GM19035 (cell line): ENCODE measurements around the gene TUBGCP3.

ENCODE experiments used
- ATAC-seq: cut with Tn5 transposase; IDR thresholded peaks from one replicate; pipeline ENCODE4 v1.9.1; 2021; ENCODE audit not compliant: unreplicated experiment

Gene TUBGCP3

DNA sequence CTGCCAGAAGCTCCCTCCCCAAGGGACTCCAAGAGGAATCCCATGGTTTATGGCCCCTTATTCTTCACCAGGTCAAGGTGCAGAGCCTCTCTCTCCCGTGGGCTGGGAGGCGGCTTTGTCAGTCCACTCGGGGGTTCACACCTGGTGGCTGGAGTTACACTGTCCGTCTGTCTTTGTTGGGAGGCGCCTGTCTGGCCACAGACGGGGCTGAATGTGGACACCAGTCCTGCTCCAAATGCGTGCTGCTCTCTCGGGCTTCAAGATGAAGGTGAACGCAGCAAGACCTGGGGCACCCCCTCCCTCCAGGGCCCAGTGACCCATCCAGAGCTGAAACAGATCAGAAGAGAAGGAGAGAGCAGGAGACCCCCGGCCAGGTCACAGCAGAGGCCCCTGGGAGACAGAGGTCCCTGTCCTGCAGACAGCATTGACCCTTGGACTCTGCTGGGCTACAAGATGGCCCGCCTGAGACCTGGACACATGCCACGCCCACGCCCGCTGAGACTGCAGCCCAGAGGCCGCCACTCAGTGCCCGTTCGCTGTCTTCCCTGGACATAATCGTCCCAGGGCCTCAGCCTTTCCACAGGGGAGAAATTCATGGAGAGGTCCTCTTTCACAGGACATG is 29.9 kb upstream of the TUBGCP3 start:
- ATAC-seq, result no peak

DNA sequence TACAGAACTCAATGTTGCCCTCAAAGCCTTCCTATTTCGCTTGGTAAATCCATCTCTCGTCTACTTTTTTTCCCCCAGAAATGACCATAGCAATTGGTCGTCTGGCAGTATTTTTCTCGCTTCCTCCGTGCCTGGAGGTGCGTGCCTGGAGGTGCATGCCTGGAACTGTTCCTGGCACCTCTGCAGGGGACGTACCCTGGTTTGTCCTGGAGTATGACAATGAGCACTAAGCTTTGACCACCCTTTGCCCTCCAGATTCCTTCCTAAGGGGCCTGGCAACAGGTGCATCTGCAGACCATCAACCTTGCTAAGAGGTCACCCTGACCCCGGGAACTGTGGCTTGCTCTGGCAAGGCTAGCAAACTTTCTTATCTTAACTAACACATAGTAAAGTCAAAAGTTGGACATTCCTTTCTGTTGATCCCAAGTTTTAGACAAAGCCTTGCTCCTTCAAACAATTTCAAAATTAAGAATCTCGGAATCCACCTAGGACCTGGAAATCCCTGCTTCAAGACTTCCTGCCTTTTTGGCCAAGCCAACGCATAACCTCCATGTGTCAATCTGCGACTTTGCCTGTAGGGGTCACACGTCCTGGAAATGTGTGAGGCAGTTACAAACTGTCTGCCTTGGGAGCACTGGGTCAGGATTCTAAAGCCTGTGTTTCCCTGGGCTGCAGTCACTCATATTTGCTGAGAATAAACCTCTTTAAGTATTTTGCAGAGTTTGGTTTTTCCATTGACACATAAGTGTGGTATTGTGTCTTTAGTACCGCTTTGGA is 28.8 kb upstream of the TUBGCP3 start:
- ATAC-seq, result no peak

DNA sequence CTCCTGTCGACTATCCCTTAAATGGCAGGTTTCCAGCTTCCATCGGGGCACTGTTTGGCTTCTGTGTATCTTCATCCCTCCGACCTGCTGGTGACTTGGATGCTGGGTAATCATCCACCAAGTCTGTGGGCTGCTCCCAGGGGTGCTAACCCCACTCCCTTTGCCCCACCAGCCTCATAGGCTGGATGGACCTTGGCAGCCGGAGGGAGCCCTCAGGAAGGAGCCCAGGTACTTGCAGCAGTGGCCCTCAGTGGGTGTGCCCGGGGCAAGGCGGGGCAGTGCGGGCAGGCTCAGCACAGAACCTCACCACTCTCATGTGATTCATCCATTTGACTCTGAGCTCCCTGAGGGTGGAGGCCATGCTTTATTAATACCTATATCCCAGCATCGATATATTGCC is 27.4 kb upstream of the TUBGCP3 start:
- no peak for ATAC-seq

DNA sequence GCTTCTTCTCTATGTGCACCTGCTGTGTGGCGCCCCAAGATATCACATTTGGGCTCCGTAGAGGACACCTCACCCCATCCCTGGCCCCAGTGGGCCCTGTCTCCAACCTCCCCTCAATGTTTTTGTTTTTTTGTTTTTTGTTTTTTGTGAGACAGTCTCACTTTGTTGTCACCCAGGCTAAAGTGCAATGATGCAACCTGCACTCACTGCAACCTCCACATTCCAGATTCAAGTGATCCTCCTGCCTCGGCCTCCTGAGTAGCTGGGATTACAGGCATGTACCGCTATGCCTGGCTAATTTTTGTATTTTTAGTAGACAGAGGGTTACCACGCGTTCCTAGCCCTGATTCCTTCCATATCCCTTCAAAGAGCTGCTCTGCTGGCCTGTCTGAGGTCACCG is 26.9 kb upstream of the TUBGCP3 start:
- no peak for ATAC-seq

DNA sequence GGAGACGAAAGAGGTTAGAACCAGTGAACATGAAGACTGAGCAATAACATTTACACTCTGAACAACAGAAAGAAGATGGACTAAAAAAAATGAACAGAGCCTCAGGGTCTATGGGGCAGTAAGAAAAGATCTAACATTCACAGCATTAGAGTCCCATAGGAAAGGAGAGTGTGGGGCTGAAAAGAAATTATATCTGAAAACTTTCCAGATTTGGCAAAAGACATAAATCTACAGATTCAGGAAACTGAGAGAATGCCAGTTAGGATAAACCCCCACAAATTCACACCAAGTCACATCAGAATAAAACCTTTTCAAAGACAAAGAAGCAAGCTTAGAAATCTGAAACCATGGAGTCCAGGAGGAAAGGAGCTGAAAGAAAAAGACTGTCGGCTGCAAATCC is 20.3 kb upstream of the TUBGCP3 start:
- no peak for ATAC-seq

DNA sequence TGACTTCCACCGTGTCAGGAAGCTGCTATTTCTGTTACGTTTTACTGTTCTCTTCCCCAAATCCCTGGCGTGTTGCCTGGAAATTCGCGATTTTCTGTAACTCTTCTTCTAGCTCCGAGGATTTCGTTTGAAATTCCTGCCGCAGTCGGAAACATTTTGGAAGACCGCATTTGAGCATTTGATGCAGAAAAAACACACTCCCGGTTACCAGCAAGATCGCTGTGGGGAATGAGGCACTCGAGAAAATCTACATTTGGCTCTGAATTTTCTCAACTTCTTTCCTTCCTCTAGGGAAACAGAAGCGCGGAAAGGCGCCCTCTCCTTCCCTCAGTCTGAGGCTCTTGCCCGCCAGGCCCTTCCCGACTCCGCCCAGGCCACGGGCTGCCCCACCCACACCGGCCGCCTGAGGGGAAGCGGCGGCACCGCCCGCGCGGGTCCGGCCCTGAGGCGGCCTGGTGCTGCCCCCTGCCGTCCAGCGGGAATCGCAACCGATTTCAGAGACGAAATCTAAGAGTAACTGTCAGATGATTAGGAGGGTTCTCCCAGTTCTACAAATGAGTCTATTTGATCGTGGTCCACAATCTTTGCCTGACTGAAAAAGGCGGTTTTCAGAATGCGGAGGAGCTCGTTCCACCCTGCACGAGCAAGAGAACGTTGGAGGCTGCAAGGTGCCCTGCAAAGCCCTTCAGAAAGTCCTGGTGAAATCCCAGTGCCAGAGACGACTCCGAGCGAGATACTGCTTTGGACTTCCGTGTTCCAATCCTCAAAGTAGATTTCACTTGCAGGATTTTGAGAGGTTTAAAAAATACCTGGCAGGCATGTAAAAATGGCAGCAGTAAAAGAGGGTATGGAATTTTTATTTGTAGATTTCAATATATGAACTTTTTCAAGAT is 18.4 kb upstream of the TUBGCP3 start:
- ATAC-seq, result peak; percentile 100

DNA sequence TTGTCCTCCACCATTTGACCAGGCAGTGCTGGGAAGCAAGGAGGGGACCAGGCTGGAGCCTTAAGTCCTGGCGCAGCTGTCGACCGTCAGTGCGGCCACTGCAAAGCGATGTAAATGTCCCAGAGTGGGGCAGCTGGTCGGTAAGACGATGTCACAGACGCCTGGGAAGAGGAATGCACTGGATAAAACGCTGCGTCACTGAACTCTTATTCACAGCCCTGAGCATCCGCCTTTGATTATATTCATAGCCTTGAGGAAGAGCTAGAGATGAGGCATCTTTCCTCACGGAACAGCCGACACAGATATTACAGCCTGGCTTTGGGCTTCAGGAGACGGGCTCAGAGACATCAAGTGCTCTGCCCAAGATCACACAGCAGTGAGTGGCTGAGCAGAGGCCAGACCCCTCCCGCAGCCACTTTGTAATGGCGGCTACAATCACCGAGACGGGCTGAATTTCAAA is 17.6 kb upstream of the TUBGCP3 start:
- ATAC-seq, result no peak

DNA sequence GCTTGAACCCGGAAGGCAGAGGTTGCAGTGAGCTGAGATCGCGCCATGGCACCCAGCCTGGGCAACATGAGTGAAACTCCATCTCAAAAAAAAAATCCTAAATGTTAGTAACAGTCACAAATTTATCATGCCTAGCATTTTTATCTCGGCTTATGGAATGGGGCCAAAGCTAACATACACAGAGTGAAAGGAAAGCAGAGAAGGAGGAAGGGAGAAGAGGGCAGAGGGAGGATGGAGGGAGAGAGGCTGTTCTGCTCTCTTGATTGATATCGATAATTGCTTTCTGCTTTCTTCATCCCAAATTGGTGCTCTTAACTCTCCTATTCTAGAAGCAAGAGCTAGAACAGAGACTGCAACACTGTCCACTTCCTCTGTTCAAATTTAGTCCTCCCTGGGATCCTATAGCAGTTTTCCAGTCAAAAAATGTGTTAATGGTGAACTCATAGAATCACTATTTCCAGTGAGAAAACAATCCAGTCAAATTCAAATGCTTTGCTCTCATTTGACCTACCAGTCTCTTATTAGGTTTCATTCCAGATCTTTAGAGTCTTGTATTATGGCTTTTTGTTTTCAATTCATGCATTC is 15.8 kb upstream of the TUBGCP3 start:
- ATAC-seq, result no peak

DNA sequence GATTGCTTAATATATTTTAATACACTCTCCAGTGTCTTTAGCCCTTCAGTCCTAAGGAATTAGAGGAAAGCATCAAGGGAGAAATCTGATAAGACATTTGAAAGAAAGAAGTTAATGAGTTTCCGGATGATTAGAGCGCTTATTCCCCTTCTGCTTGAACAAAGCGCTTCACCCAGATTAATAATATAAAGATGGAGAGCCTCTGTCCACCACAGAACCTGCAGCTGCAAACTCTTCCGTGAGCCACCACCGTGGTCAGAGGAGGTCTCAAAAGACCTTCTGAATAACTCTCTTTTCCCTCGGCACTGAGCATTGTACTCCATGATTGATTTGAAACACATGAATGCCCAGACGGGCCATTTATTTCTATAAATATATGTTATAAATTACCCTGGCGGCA is 14.2 kb upstream of the TUBGCP3 start:
- ATAC-seq, result no peak

DNA sequence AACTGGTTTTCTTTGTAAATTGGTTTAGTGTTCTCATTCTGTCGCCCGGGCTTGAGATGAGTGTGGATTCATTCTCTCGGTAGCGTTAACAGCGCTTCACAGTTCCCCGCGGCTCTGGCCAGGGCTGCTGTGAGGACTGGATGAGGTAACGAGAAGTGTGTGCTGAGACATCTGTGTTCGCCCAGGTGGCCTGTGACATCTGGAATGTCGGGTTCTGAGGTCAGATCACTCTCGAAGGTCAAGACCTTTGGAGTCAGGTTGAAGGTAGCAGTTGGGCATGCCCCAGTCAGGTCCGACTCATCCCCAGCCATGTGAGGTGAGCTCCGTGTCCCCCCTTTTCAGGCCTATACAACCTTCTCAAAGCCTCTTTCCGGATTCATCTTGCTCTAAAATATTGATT is 13.4 kb upstream of the TUBGCP3 start:
- no peak for ATAC-seq

DNA sequence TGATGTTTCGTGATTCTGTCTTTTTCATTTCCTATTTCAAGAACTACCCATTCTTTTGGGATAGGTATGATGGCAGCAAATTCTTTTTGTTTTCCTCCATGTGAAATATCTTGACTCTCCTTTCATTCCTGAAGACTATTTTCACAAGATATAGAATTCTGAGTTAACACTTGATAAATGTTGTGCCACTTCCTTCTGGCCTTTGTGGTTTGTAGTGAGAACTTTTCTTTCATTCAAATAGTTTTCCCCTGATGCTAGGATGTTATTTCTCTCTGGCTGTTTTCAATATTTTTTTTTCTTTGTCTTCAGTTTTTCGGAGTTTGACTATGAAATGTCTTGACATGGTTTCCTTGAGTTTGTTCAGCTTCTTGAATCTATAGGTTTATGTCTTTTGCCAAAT is 8.3 kb upstream of the TUBGCP3 start:
- ATAC-seq, result no peak

DNA sequence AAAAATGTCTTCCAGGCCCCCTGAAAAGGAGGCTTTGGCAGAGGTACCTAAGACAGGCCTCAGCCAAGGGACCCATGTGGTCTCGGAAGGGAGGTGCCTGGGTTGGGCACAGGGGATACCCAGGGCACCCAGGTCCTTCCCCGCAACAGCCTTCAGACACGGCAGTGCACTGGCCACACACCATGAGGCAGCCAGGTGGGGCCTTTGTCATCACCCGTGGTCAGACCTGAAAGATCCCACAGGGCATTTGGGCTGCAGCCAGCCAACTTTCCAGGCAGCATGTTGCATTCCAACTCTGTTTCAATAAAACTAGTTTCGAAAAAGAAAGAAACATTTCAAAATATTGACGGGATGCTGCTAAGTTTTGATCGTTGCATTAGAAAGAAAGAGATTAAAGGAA is 4.7 kb upstream of the TUBGCP3 start:
- no peak for ATAC-seq

DNA sequence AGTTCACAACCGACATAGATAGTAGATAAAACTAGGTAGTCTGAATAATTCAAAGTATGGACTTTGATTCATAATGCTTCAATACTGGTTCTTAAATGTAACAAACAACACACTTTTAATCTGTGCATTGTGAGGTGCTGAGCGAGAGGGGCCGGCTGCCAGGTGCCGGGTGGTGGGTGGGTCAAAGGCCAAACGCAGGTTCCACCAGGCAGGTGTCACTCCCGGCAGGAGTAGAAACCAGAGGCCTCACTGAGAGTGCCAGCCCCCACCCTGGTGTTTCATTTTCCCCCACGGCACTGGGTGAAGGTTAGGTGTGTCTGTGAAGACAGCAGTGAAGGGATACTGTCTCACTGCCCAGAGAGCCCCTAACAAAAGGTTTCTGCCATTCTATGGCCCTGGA is 4.2 kb upstream of the TUBGCP3 start:
- no peak for ATAC-seq

DNA sequence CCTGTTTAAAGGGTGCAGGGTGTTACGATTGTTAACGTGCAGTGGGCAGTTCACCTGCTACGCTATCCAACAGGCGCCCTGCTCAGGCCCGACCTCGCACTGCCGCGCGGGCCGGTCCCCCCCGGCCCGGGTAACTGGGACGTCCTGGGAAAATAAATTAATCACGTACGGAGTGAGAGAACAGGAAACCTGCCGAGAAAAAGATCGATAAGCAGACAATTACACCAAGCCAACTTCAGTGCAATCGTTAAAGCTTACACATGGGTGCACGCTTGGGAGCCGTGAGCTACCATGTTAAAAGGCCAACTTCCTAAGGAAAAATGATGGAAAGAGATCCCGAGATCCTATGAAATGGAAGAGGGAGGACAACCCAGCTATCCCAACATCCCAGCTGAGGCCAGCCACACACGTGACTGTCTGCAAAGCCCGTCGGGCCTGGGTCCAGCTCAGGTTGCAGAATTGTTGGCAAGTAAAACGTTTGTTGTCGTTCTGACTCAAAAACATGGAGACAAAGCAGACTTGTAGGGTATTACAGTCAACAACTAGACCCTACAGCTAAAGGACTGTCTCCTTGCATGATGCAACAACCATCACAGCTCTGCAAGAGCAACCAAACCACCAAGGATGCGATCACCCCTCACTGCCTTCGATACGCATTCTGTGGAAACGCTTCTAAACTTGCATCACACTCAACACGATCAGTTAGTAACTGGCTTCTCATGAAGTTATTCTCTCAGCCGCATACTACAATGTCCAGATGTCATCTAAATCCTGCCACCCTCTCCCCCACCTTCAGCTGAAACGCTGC is 741 bp upstream of the TUBGCP3 start:
- no peak for ATAC-seq

DNA sequence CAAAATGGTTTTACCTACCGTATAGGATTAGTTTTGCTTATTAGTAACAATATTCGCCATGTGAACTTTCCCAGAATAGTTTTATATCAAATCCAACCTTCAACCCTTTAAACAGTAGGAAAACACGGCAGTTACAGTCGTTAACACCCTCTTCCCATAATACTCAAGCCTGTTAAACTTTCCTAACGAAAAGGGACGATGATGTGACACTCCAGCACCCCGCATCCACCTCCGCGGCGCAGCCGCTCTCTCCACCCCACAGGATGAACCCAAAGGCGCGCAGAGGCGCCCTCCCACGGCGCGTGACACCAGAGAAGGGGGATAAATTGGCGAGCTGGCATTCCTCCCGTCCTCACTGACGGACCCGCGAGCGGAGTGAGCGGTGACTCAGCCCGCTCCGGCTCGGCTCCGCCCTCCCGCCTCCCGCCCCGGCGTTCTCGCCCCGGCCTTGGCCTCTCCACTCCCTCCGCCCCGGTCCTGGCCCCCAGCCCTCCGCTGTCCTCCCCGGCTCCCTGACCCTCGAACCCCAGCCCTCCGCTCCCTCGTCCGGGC is 665 bp downstream of the TUBGCP3 start:
- peak; percentile 47 for ATAC-seq

DNA sequence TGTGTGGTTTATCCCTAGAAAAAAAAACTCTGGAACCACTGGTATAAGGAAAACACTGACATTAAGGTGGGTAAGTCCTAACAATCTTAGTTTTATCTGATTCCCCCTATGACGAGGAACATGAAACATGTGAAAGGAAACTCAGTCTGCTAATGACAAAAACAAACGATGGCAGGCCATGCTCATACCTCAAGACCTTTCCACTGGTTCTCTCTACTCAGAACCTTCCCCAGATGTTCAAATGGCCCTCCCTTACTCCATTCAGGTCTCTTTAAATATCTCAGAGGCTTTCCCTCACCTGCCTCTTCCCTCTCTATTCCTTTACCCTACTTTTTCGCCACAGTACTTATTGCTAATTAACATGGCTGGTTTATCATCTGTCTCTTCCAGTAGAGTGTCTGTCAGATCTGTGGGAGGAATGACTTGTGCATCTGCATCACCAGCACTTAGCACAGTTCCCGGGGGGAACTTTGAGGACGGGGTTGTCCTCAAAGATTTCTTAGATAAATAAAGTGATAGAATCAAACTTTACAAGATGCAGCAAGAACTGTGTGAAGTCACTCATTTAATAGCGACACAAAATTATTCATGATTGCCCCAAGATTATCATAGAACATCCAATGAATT is 1.5 kb downstream of the TUBGCP3 start:
- no peak for ATAC-seq

DNA sequence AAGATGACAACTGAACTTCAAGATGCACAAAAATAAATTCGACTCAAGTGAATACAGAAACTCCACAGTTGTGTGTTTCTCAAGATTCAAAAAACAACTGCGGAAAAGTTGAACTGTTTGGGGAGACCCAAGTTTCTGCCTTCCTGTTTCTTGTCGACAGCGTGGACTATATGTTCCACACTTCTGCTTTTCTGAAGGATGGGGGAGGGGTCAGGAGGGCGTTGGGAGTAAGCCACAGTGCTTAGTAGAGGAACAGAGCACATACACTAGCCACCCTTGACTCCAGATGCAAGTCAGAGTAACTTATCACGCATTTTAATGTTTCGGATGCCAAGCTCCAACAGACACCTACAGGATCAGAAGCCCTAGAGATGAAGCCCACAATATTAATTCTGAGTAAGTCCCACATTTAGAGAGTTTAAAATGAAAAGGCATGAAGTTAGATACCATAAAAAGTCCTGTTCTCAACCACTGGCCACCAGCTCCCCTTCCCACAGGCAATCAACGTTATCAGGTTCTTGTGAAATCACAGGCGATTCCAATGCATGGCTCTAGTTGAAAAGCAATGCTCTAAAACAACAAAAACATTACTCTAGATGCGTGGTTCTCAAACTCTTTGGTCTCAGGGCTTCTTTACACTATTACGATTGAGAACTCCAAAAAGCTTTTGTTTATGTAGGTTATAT is 4.2 kb downstream of the TUBGCP3 start:
- no peak for ATAC-seq

DNA sequence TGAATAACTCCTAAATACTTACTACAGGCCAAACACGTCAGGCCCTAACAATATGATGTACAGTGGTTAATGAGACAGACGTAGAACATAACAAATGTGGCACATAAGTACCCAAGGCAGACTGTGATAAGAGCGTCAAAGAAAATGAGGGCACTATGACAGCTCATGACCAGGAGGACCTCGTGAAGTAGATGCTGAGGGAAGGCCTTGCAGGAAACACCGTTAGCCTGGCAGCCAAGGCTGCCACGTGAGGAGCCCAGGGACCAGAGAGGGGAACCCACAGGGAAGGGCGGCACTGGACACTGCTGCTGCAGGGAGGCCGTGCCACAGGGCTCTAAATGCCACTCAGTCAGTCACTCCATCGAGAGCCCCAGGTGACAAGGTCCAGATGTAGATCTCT is 5.7 kb downstream of the TUBGCP3 start:
- no peak for ATAC-seq

DNA sequence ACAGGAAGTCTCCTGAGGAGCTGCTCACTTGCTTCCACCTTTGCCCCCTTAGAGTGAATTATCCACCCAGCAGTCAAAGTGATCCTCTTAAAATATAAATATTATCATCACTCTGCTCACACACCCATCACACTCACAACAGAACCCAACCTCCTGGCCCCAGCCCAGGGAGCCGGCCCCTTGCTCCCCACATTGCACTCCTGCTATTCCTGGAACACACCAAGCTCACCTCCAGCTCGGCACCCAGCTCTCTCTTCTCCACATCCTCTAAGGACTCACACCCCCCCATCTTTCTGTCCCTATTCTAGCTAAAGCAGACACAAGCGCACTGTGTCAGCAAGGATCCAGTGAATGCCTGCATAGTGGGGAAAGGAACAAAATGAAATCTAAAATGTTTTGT is 7.0 kb downstream of the TUBGCP3 start:
- no peak for ATAC-seq
